DND-41 (cell line): ENCODE data around the gene KCNK17.

Experiments
- CTCF ChIP-seq: IDR thresholded peaks from 2 replicates; pipeline ENCODE4 v1.5.1; 2012; ENCODE audit warnings: borderline replicate concordance, low read length, moderate library complexity, mild to moderate bottlenecking; ENCODE audit not compliant: poor library complexity, severe bottlenecking; ENCODE audit errors: extremely low read depth
- EZH2 ChIP-seq: IDR thresholded peaks from 3 replicates; pipeline ENCODE4 v1.6.1; 2012; ENCODE audit warnings: borderline replicate concordance, low read depth, mild to moderate bottlenecking, moderate library complexity, low read length, inconsistent platforms; ENCODE audit not compliant: severe bottlenecking

DNA sequence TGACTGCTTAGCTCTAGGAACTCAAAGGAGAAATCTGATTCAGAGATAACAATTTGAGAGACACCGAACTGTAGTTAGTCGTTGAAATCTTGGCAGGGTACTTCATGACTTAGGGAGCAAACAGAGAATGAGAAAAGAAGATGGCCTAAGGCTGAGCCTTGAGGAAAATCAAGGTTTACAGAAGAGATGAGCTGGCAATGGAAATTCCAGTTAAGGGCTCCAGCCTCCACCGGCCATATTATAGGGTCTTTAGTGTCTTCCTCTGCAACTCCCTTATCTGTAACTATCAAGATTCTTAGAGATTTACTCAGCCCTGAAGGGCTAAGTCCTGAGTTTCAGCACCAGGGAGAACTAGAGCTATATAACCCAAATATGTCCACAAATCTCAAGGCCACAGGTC lies 26.6 kb downstream of the KCNK17 start:
- TF ChIP-seq EZH2 (no peak), CTCF (no peak)
